ENCODE measurements around the gene NADSYN1.

- TF ChIP-seq CTCF (IDR thresholded peaks at IDR 0.05; ENCODE audit: low read length) (no peak), EZH2phosphoT487 (IDR thresholded peaks at IDR 0.05; ENCODE audit: low read length) (no peak)
Observed at GRCh38 chr11:71407356-71407755, 45.6 kb upstream of the NADSYN1 start.
